GM18868 (cell line): ENCODE data around the gene EBI3.
"Not testable (repeated sequence)": the region's sequence is repeated elsewhere in the genome, so short reads cannot be mapped to it uniquely, and the experiment has no call there.

Experiments used
- ATAC-seq: cut with Tn5 transposase; IDR thresholded peaks from one replicate; pipeline ENCODE4 v1.9.1; 2021; ENCODE audit warnings: mild to moderate bottlenecking, moderate library complexity; ENCODE audit not compliant: unreplicated experiment

The EBI3 gene

GRCh38 chr19:4199699-4200293 lies 29.5 kb upstream of the EBI3 start:
- ATAC-seq: no peak

- ATAC-seq: no peak
These were observed 28.3 kb upstream of the EBI3 start for GRCh38 chr19:4200940-4201542.

- no peak for ATAC-seq
These were observed 27.5 kb upstream of the EBI3 start for GRCh38 chr19:4201798-4202197.

GRCh38 chr19:4206818-4207484 lies 22.4 kb upstream of the EBI3 start:
- no peak for ATAC-seq

- ATAC-seq: no peak
These were observed 20.8 kb upstream of the EBI3 start for GRCh38 chr19:4208385-4209094.

GRCh38 chr19:4210166-4210731 lies 19.1 kb upstream of the EBI3 start:
- ATAC-seq: no peak

GRCh38 chr19:4213116-4213515 lies 16.2 kb upstream of the EBI3 start:
- no peak for ATAC-seq

GRCh38 chr19:4215807-4216206 lies 13.5 kb upstream of the EBI3 start:
- no peak for ATAC-seq

- no peak for ATAC-seq
These were observed 12.5 kb upstream of the EBI3 start for GRCh38 chr19:4216846-4217245.

- no peak for ATAC-seq
These were observed 11.7 kb upstream of the EBI3 start for GRCh38 chr19:4217429-4218264.

GRCh38 chr19:4218523-4218922 lies 10.8 kb upstream of the EBI3 start:
- ATAC-seq: not testable (repeated sequence)

GRCh38 chr19:4220188-4220587 lies 9.1 kb upstream of the EBI3 start:
- no peak for ATAC-seq

GRCh38 chr19:4224470-4224869 lies 4.9 kb upstream of the EBI3 start:
- ATAC-seq: no peak

GRCh38 chr19:4225885-4226284 lies 3.4 kb upstream of the EBI3 start:
- ATAC-seq: no peak

- no peak for ATAC-seq
These were observed 1.6 kb upstream of the EBI3 start for GRCh38 chr19:4227771-4228170.

- ATAC-seq: no peak
These were observed 551 bp upstream of the EBI3 start for GRCh38 chr19:4228765-4229178.

- not testable (repeated sequence) for ATAC-seq
These were observed 914 bp downstream of the EBI3 start for GRCh38 chr19:4230237-4230636.

- not testable (repeated sequence) for ATAC-seq
These were observed 2.2 kb downstream of the EBI3 start for GRCh38 chr19:4231521-4231920.

GRCh38 chr19:4232139-4232538 lies 2.8 kb downstream of the EBI3 start:
- not testable (repeated sequence) for ATAC-seq

GRCh38 chr19:4232614-4233281 lies 3.4 kb downstream of the EBI3 start:
- no peak for ATAC-seq
